ENCODE measurements around the gene FAM181A. TPM values are rescaled to one million over a fixed set of nuclear protein-coding genes. Genes with fewer than 3 reads are reported as not detected.
A peak's percentile ranks its signal among the peaks of the same experiment; 100 is the strongest.

The FAM181A gene
- total RNA-seq, 1 experiment from 2014 or later = not detected

GRCh38 chr14:93962701-93963601 lies 35.8 kb downstream of the FAM181A start:
- DNase-seq (ENCODE audit: low spot score) = peak; percentile 61

GRCh38 chr14:93963692-93964091 lies 36.5 kb downstream of the FAM181A start:
- no peak for DNase-seq (ENCODE audit: low spot score)

- DNase-seq (ENCODE audit: low spot score) = no peak
Measured at GRCh38 chr14:93964281-93964680, 37.1 kb downstream of the FAM181A start.

GRCh38 chr14:93964820-93965286 lies 37.7 kb downstream of the FAM181A start:
- DNase-seq (ENCODE audit: low spot score) = no peak

- no peak for DNase-seq (ENCODE audit: low spot score)
Measured at GRCh38 chr14:93965287-93965821, 38.2 kb downstream of the FAM181A start.

- DNase-seq (ENCODE audit: low spot score) = no peak
Measured at GRCh38 chr14:93965946-93966474, 38.9 kb downstream of the FAM181A start.

GRCh38 chr14:93967637-93968250 lies 40.6 kb downstream of the FAM181A start:
- DNase-seq (ENCODE audit: low spot score) = no peak

GRCh38 chr14:93969082-93969828 lies 42.1 kb downstream of the FAM181A start:
- DNase-seq (ENCODE audit: low spot score) = no peak

- peak; percentile 23 for DNase-seq (ENCODE audit: low spot score)
Measured at GRCh38 chr14:93970585-93970964, 43.4 kb downstream of the FAM181A start.

- peak; percentile 22 for DNase-seq (ENCODE audit: low spot score)
Measured at GRCh38 chr14:93970965-93971634, 44.0 kb downstream of the FAM181A start.

GRCh38 chr14:93971635-93972027 lies 44.5 kb downstream of the FAM181A start:
- DNase-seq (ENCODE audit: low spot score) = no peak

- DNase-seq (ENCODE audit: low spot score) = no peak
Measured at GRCh38 chr14:93972618-93973205, 45.6 kb downstream of the FAM181A start.

- DNase-seq (ENCODE audit: low spot score) = no peak
Measured at GRCh38 chr14:93973607-93974006, 46.5 kb downstream of the FAM181A start.

- no peak for DNase-seq (ENCODE audit: low spot score)
Measured at GRCh38 chr14:93974299-93974698, 47.2 kb downstream of the FAM181A start.

- no peak for DNase-seq (ENCODE audit: low spot score)
Measured at GRCh38 chr14:93974833-93975232, 47.7 kb downstream of the FAM181A start.

GRCh38 chr14:93975791-93976476 lies 48.8 kb downstream of the FAM181A start:
- DNase-seq (ENCODE audit: low spot score) = no peak

- DNase-seq (ENCODE audit: low spot score) = no peak
Measured at GRCh38 chr14:93976477-93977057, 49.4 kb downstream of the FAM181A start, which contains the start of gene ASB2. Gene ASB2 (minus strand): TSS chr14:93976570. CDS start chr14:93964539, 12,031 bp downstream.

- no peak for DNase-seq (ENCODE audit: low spot score)
Measured at GRCh38 chr14:93977171-93977570, 50.0 kb downstream of the FAM181A start.

GRCh38 chr14:93977790-93978581 lies 50.8 kb downstream of the FAM181A start:
- no peak for DNase-seq (ENCODE audit: low spot score)
